H1 (cell line): Measurements from ENCODE around the gene COL25A1. TPM values are rescaled to one million over a fixed set of nuclear protein-coding genes. Genes with fewer than 3 reads are reported as not detected.

ENCODE experiments used
- CTCF ChIA-PET: fragments of 300-600 bp; sonication (Branson Sonifier 250); formaldehyde crosslinking; loops from one replicate; lab custom pipeline; 2021; ENCODE audit not compliant: partially characterized antibody; lab: Charles Lee
- POLR2A ChIA-PET: fragments of 300-600 bp; sonication (Branson Sonifier 250); formaldehyde crosslinking; loops from one replicate; lab custom pipeline; 2021; ENCODE audit warnings: inconsistent platforms; ENCODE audit not compliant: partially characterized antibody; lab: Charles Lee
- DNase-seq, 2 experiments: peaks; one replicate each; pipeline versions ENCODE4 v3.0.0 to v3.0.0-alpha.2; 2010 to 2022; ENCODE audit warnings: low spot score in 2 of 2, low read depth in 1 of 2, mixed read lengths in 1 of 2
- FAIRE-seq: peaks from 2 replicates; lab custom pipeline; 2011; peaks lifted over from hg19 to GRCh38; lab: Jason Lieb, UNC
- H2AFZ ChIP-seq: 2 replicates; pipeline ENCODE4 v1.8.1; 2012; ENCODE audit warnings: low read length, inconsistent platforms
- H2AK5ac ChIP-seq: 2 replicates; pipeline ENCODE4 v1.6.1; 2013; ENCODE audit warnings: low read depth, low read length
- H2BK120ac ChIP-seq: replicated peaks from 2 replicates; pipeline ENCODE3; 2013; ENCODE audit warnings: low read depth, low read length, inconsistent platforms
- H2BK12ac ChIP-seq: 2 replicates; pipeline ENCODE4 v1.6.1; 2013; ENCODE audit warnings: low read depth, low read length
- H2BK15ac ChIP-seq: 2 replicates; pipeline ENCODE4 v1.6.1; 2013; ENCODE audit warnings: low read length
- H2BK20ac ChIP-seq: 2 replicates; pipeline ENCODE4 v1.6.1; 2013; ENCODE audit warnings: low read length
- H2BK5ac ChIP-seq: 2 replicates; pipeline ENCODE4 v1.6.1; 2013; ENCODE audit warnings: low read depth, low read length
- H3K14ac ChIP-seq: 2 replicates; pipeline ENCODE4 v1.6.1; 2013; ENCODE audit warnings: inconsistent platforms; ENCODE audit not compliant: insufficient read length
- H3K18ac ChIP-seq: 2 replicates; pipeline ENCODE4 v1.6.1; 2013; ENCODE audit warnings: low read length; ENCODE audit errors: extremely low read depth
- H3K23ac ChIP-seq: 2 replicates; pipeline ENCODE4 v1.6.1; 2013; ENCODE audit warnings: inconsistent platforms; ENCODE audit not compliant: insufficient read length
- H3K23me2 ChIP-seq: 2 replicates; pipeline ENCODE4 v1.6.1; 2013; ENCODE audit warnings: low read depth, low read length
- H3K27ac ChIP-seq: 2 replicates; pipeline ENCODE4 v1.6.1; 2011; ENCODE audit warnings: low read depth, low read length, inconsistent platforms
- H3K27me3 ChIP-seq, 4 experiments: replicated peaks in 1 of 4; 1 replicate in 1 of 4; 2 replicates in 3 of 4; pipeline versions ENCODE4 v1.6.1 to v1.8.1; 2011 to 2013; ENCODE audit warnings: low read length in 3 of 4, mild to moderate bottlenecking in 3 of 4, inconsistent platforms in 2 of 4, mixed read lengths in 2 of 4, moderate library complexity in 1 of 4; ENCODE audit not compliant: control insufficient read depth in 3 of 4, insufficient read depth in 3 of 4; ENCODE audit errors: extremely low read depth in 1 of 4
- H3K36me3 ChIP-seq, 4 experiments: 2 replicates each; pipeline versions ENCODE4 v1.6.1 to v1.8.1; 2011 to 2013; ENCODE audit warnings: mild to moderate bottlenecking in 4 of 4, low read length in 3 of 4, moderate library complexity in 2 of 4, control low read depth in 1 of 4, inconsistent platforms in 1 of 4; ENCODE audit not compliant: insufficient read depth in 4 of 4, control insufficient read depth in 2 of 4
- H3K4ac ChIP-seq: replicated peaks from 2 replicates; pipeline ENCODE3; 2013; ENCODE audit warnings: low read length, low read depth, mixed read lengths, inconsistent platforms; ENCODE audit not compliant: insufficient read length
- H3K4me1 ChIP-seq, 4 experiments: replicated peaks in 1 of 4; 1 replicate in 1 of 4; 2 replicates in 3 of 4; pipeline versions ENCODE4 v1.6.1 to v1.8.1; 2011 to 2013; ENCODE audit warnings: low read length in 3 of 4, inconsistent platforms in 2 of 4, mixed read lengths in 1 of 4; ENCODE audit not compliant: insufficient read depth in 4 of 4, control insufficient read depth in 3 of 4
- H3K4me2 ChIP-seq, 2 experiments: 2 replicates each; pipeline versions ENCODE4 v1.6.1 to v1.8.1; 2011 to 2013; ENCODE audit warnings: low read depth in 2 of 2, low read length in 2 of 2, control low read depth in 1 of 2, inconsistent platforms in 1 of 2, mild to moderate bottlenecking in 1 of 2; ENCODE audit not compliant: insufficient read depth in 1 of 2
- H3K4me3 ChIP-seq, 4 experiments: fragments of 200-600, 300-600 bp in 1 of 4; sonication (generic), shearing (Covaris generic), sonication (Bioruptor Twin) in 1 of 4; 2 replicates each; pipeline versions ENCODE4 v1.5.1 to v1.8.1; 2011 to 2016; ENCODE audit warnings: low read length in 4 of 4, low read depth in 3 of 4, control low read depth in 2 of 4, inconsistent platforms in 2 of 4, mild to moderate bottlenecking in 2 of 4, mixed read lengths in 1 of 4, moderate library complexity in 1 of 4; ENCODE audit not compliant: insufficient read depth in 2 of 4; ENCODE audit errors: extremely low read depth in 1 of 4
- H3K56ac ChIP-seq: replicated peaks from 2 replicates; pipeline ENCODE3; 2013; ENCODE audit warnings: low read depth, mild to moderate bottlenecking, mixed read lengths, low read length, inconsistent platforms; ENCODE audit not compliant: insufficient read length
- H3K79me1 ChIP-seq: 2 replicates; pipeline ENCODE4 v1.6.1; 2013; ENCODE audit warnings: low read depth, low read length, control low read depth
- H3K79me2 ChIP-seq, 2 experiments: 2 replicates each; pipeline versions ENCODE4 v1.6.1 to v1.8.1; 2012 to 2013; ENCODE audit warnings: low read length in 2 of 2, mild to moderate bottlenecking in 2 of 2, inconsistent platforms in 1 of 2; ENCODE audit not compliant: insufficient read depth in 2 of 2, control insufficient read depth in 1 of 2
- H3K9ac ChIP-seq, 4 experiments: replicated peaks in 1 of 4; 1 replicate in 1 of 4; 2 replicates in 3 of 4; pipeline versions ENCODE4 v1.6.1 to v1.8.1; 2011 to 2013; ENCODE audit warnings: low read depth in 3 of 4, low read length in 3 of 4, control low read depth in 2 of 4, mild to moderate bottlenecking in 2 of 4, moderate library complexity in 2 of 4, inconsistent platforms in 1 of 4; ENCODE audit errors: extremely low read depth in 1 of 4
- H3K9me3 ChIP-seq, 2 experiments: 2 replicates each; pipeline versions ENCODE4 v1.6.1 to v1.8.1; 2012 to 2013; ENCODE audit warnings: mild to moderate bottlenecking in 2 of 2, moderate library complexity in 2 of 2, control low read depth in 1 of 2, inconsistent platforms in 1 of 2, low read depth in 1 of 2, low read length in 1 of 2, mixed read lengths in 1 of 2; ENCODE audit not compliant: insufficient read depth in 2 of 2
- H4K20me1 ChIP-seq, 2 experiments: replicated peaks in 1 of 2; 2 replicates each; pipeline versions ENCODE3 to v1.8.1; 2011 to 2013; ENCODE audit warnings: inconsistent platforms in 2 of 2, low read length in 2 of 2, mild to moderate bottlenecking in 1 of 2; ENCODE audit not compliant: insufficient read depth in 2 of 2, control insufficient read depth in 1 of 2
- H4K5ac ChIP-seq: 2 replicates; pipeline ENCODE4 v1.6.1; 2013; ENCODE audit warnings: low read length, low read depth, mixed read lengths, inconsistent platforms; ENCODE audit not compliant: insufficient read length
- H4K8ac ChIP-seq: 2 replicates; pipeline ENCODE4 v1.8.0; 2013; ENCODE audit warnings: mild to moderate bottlenecking, moderate library complexity, low read length, inconsistent platforms; ENCODE audit not compliant: insufficient read depth; ENCODE audit errors: extremely low read depth
- H4K91ac ChIP-seq: replicated peaks from 2 replicates; pipeline ENCODE3; 2013; ENCODE audit warnings: low read length, mixed read lengths, inconsistent platforms; ENCODE audit not compliant: insufficient read length
- ASH2L ChIP-seq: fragments of 200-600, 300-600 bp; sonication (generic); IDR thresholded peaks from one replicate; pipeline ENCODE4 v1.7.1; 2017; ENCODE audit warnings: low read length
- CHD1 ChIP-seq: IDR thresholded peaks from 2 replicates; pipeline ENCODE4 v1.6.1; 2012; ENCODE audit warnings: low read depth, low read length, improper control_type of control experiment
- CTBP2 ChIP-seq: IDR thresholded peaks from 2 replicates; pipeline ENCODE4 v1.7.0; 2011; ENCODE audit warnings: borderline replicate concordance, mild to moderate bottlenecking, moderate library complexity, mixed read lengths, low read length; ENCODE audit not compliant: insufficient read depth, insufficient read length
- JUND ChIP-seq: IDR thresholded peaks from 2 replicates; pipeline ENCODE4 v1.6.1; 2011; ENCODE audit warnings: mild to moderate bottlenecking, improper control_type of control experiment, low read length
- RNF2 ChIP-seq: fragments of 200-900, 300-1000 bp; sonication (generic); IDR thresholded peaks from 2 replicates; pipeline ENCODE4 v1.7.1; 2016; ENCODE audit warnings: borderline replicate concordance, low read depth, mild to moderate bottlenecking, antibody characterized with exemption, low read length; ENCODE audit not compliant: poor library complexity, severe bottlenecking; ENCODE audit errors: missing control alignments
- SIX5 ChIP-seq: IDR thresholded peaks from 2 replicates; pipeline ENCODE4 v1.6.1; 2011; ENCODE audit warnings: mild to moderate bottlenecking, low read depth, low read length
- SUZ12 ChIP-seq: fragments of 200-600 bp; sonication (generic); IDR thresholded peaks from 2 replicates; pipeline ENCODE4 v1.6.1; 2012; ENCODE audit warnings: mild to moderate bottlenecking, inconsistent platforms, low read length, moderate library complexity, mixed read lengths
- WGBS, 2 experiments: shearing (Covaris generic) in 1 of 2; methylation state at CpG; one replicate each; pipeline versions ENCODE4 v1.1.6 to v1.1.7; 2013 to 2015; ENCODE audit warnings: low lambda C conversion rate in 2 of 2, mixed read lengths in 2 of 2, inconsistent platforms in 1 of 2, low coverage in 1 of 2, missing lambda C conversion rate in 1 of 2; ENCODE audit not compliant: insufficient replicate concordance in 2 of 2, insufficient coverage in 1 of 2, insufficient read length in 1 of 2; ENCODE audit errors: extremely low coverage in 1 of 2, missing lambda C conversion rate in 1 of 2; 5-methylcytosine and 5-hydroxymethylcytosine counted together
- polyA plus RNA-seq, 7 experiments: library from polyadenylated mRNA; depleted of rRNA in 3 of 7; stranded (reverse) in 5 of 7; unstranded in 2 of 7; fragments of >200 nt in 5 of 7; fragments of 200-250 nt in 2 of 7; gene quantifications; 1 replicate in 5 of 7; 2 replicates in 1 of 7; 4 replicates in 1 of 7; pipeline versions ENCODE4 v1.2.1 to v1.2.3, GENCODE V29; 2011 to 2013; ENCODE audit warnings: missing spikeins in 2 of 7, mixed read lengths in 2 of 7
- total RNA-seq: library from RNA; stranded (reverse); fragmentation: NEBNext Ultra II Directional; extraction: Animal tissue kit (Norgen Biotek cat#: 25700); gene quantifications from 2 replicates; pipeline ENCODE4 v1.2.1, GENCODE V29; 2021

The COL25A1 gene
- total and polyA plus RNA-seq, 2 of the 8 experiments (the other 6 are each of a cell fraction or from before 2014, with no cell fraction given), result 1.1 to 8.3 TPM

GRCh38 chr4:109182696-109183095 lies 119.8 kb downstream of the COL25A1 start:
- Histone ChIP-seq H3K23ac (no peak overlapping the region), H4K5ac (no peak overlapping the region), H2AK5ac (no peak overlapping the region), H3K27me3 (no peaks in the 10 kb centered on the region), H4K20me1 (no peaks in the 10 kb centered on the region), H3K14ac (no peak overlapping the region), H2BK20ac (no peak overlapping the region), H4K91ac (no peak overlapping the region), H3K79me2 (no peaks in the 10 kb centered on the region), H4K8ac (no peak overlapping the region), H3K4ac (no peak overlapping the region), H2BK15ac (no peak overlapping the region), H3K4me3 (no peak overlapping the region), H3K79me1 (no peaks in the 10 kb centered on the region), H3K36me3 (no peaks in the 10 kb centered on the region; a peak in 1 of 8 replicates), H2BK12ac (no peak overlapping the region), H3K9me3 (peaks cover 0 to 3% of the 10 kb centered on the region in 2 experiments; a peak in 2 of 4 replicates), H3K27ac (no peak overlapping the region), H3K9ac (no peak overlapping the region), H2BK120ac (no peak overlapping the region), H2BK5ac (no peak overlapping the region), H3K4me1 (peaks cover 0 to 6% (median 5%) of the 10 kb centered on the region in 4 experiments; a peak in 4 of 7 replicates), H2AFZ (no peak overlapping the region), H3K4me2 (no peak overlapping the region), H3K23me2 (no peaks in the 10 kb centered on the region), H3K18ac (no peak overlapping the region), H3K56ac (no peak overlapping the region)
- ChIA-PET POLR2A (no interaction called here), CTCF (no interaction called here)
- WGBS, 2 experiments, result 62 to 100% methylated on average over 1 to 3 of the region's 3 CpGs
- no peak for FAIRE-seq
- no peak for DNase-seq
- TF ChIP-seq CHD1 (no peak), JUND (no peak), CTBP2 (no peak), ASH2L (no peak), SIX5 (no peak), SUZ12 (no peak), RNF2 (no peak)
